Ovary (tissue), 3 donors: ENCODE results near the gene SBNO2.

Experiments used
- CTCF ChIP-seq, 3 donors: fragments of 450-650 bp in 2 of 3; fragments of 200-600 bp in 1 of 3; IDR thresholded peaks; one replicate each; pipeline versions ENCODE4 v1.5.1 to v1.8.0; 2016 to 2022; ENCODE audit warnings: antibody characterized with exemption in 3 of 3, mild to moderate bottlenecking in 1 of 3
- EP300 ChIP-seq: sonication (generic); formaldehyde crosslinking; IDR thresholded peaks from one replicate; pipeline ENCODE4 v1.6.1; 2017; ENCODE audit warnings: antibody characterized with exemption
- POLR2A ChIP-seq: fragments of 450-650 bp; IDR thresholded peaks from one replicate; pipeline ENCODE4 v1.6.1; 2017; ENCODE audit warnings: antibody characterized with exemption, mild to moderate bottlenecking, moderate library complexity
- donor health status: DM: no; HTN: no; CAD: no.

DNA sequence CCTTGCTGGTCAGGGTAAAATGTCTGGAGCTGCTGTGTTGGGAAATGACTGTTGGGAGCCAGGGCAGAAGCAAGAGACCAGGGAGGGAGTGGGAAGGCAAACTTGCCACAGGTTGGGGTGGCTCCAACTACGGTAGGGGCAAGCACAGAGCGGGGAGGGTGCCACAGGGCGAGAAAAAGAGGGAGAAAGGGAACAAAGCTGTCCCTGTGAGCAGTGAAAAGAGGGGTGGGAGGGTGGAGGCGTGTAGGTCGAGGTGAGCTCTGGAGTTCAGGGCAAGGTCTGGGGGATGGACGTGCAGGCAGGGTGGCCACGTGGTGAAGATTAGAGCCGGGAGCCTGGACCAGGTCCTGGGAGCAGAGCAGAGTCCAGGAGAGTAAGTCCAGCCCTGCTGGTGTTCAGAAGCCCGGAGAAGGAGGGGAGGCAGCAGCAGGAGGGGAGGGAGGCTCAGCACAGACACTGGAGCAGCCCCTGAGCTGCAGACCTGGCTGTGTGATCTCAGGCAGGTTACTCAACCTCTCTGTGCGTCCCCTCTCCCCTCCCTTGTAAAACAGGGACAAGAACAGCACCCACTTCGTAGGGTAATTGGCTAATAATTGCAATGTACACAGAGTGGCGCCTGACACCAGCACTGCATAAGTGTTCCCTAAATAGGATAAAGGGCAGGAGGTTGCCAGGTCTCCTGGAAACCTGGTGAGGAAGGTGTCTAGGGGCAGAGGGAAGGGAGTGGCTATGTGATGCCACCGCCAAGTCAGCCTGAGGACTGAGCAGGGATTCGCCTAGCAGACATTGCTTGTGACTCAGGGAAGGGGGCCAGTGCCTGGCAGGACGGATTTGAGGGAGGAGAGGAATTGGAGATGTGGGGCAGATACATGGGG, 75.7 kb downstream of the SBNO2 start:
- TF ChIP-seq EP300 = no peak
- no peak for TF ChIP-seq CTCF (IDR thresholded peaks at IDR 0.05)
- TF ChIP-seq POLR2A = no peak
